Measurements from ENCODE around the gene CD40.
"Not testable (repeated sequence)": the region's sequence is repeated elsewhere in the genome, so short reads cannot be mapped to it uniquely, and the experiment has no call there.

Gene CD40

GRCh38 chr20:46091622-46092535 is 26.2 kb upstream of the CD40 start:
- in situ Hi-C loops (cut with HindIII; ENCODE audit: low sequenced_read_pairs), result not testable (repeated sequence)

- in situ Hi-C loops (cut with HindIII; ENCODE audit: low sequenced_read_pairs), result no loop called here
These were observed 24.6 kb upstream of the CD40 start for GRCh38 chr20:46093531-46093930.

GRCh38 chr20:46099491-46100287 is 18.4 kb upstream of the CD40 start:
- in situ Hi-C loops (cut with HindIII; ENCODE audit: low sequenced_read_pairs), result no loop called here

GRCh38 chr20:46100444-46100843 is 17.7 kb upstream of the CD40 start:
- in situ Hi-C loops (cut with HindIII; ENCODE audit: low sequenced_read_pairs), result not testable (repeated sequence)

GRCh38 chr20:46100988-46101387 is 17.1 kb upstream of the CD40 start:
- in situ Hi-C loops (cut with HindIII; ENCODE audit: low sequenced_read_pairs), result no loop called here

- in situ Hi-C loops (cut with HindIII; ENCODE audit: low sequenced_read_pairs), result no loop called here
These were observed 16.2 kb upstream of the CD40 start for GRCh38 chr20:46101957-46102356.

GRCh38 chr20:46102940-46103339 is 15.2 kb upstream of the CD40 start:
- in situ Hi-C loops (cut with HindIII; ENCODE audit: low sequenced_read_pairs), result no loop called here

GRCh38 chr20:46104262-46104661 is 13.9 kb upstream of the CD40 start:
- in situ Hi-C loops (cut with HindIII; ENCODE audit: low sequenced_read_pairs), result no loop called here

- in situ Hi-C loops (cut with HindIII; ENCODE audit: low sequenced_read_pairs), result no loop called here
These were observed 11.1 kb upstream of the CD40 start for GRCh38 chr20:46107061-46107460.

- in situ Hi-C loops (cut with HindIII; ENCODE audit: low sequenced_read_pairs), result no loop called here
These were observed 9.7 kb upstream of the CD40 start for GRCh38 chr20:46108435-46108841.

GRCh38 chr20:46108976-46109375 is 9.1 kb upstream of the CD40 start:
- in situ Hi-C loops (cut with HindIII; ENCODE audit: low sequenced_read_pairs), result no loop called here

GRCh38 chr20:46111028-46111835 is 6.9 kb upstream of the CD40 start:
- in situ Hi-C loops (cut with HindIII; ENCODE audit: low sequenced_read_pairs), result loop anchor here (5.0 kb wide), 1 partner anchor 34 kb away; no protein-coding TSS in a partner anchor

GRCh38 chr20:46111836-46112212 is 6.3 kb upstream of the CD40 start:
- in situ Hi-C loops (cut with HindIII; ENCODE audit: low sequenced_read_pairs), result loop anchor here (5.0 kb wide), 1 partner anchor 35 kb away; no protein-coding TSS in a partner anchor

- in situ Hi-C loops (cut with HindIII; ENCODE audit: low sequenced_read_pairs), result loop anchor here (5.0 kb wide), 1 partner anchor 35 kb away; no protein-coding TSS in a partner anchor
These were observed 5.5 kb upstream of the CD40 start for GRCh38 chr20:46112430-46113112.

GRCh38 chr20:46113113-46113470 is 5.0 kb upstream of the CD40 start:
- in situ Hi-C loops (cut with HindIII; ENCODE audit: low sequenced_read_pairs), result loop anchor here (5.0 kb wide), 1 partner anchor 36 kb away; no protein-coding TSS in a partner anchor

GRCh38 chr20:46114449-46114848 is 3.7 kb upstream of the CD40 start:
- in situ Hi-C loops (cut with HindIII; ENCODE audit: low sequenced_read_pairs), result loop anchor here (5.0 kb wide), 1 partner anchor 37 kb away; no protein-coding TSS in a partner anchor

GRCh38 chr20:46118481-46119020 is 437 bp downstream of the CD40 start:
- in situ Hi-C loops (cut with HindIII; ENCODE audit: low sequenced_read_pairs), result no loop called here

- in situ Hi-C loops (cut with HindIII; ENCODE audit: low sequenced_read_pairs), result no loop called here
These were observed 973 bp downstream of the CD40 start for GRCh38 chr20:46119028-46119546.

- in situ Hi-C loops (cut with HindIII; ENCODE audit: low sequenced_read_pairs), result no loop called here
These were observed 1.4 kb downstream of the CD40 start for GRCh38 chr20:46119547-46119946.

- in situ Hi-C loops (cut with HindIII; ENCODE audit: low sequenced_read_pairs), result no loop called here
These were observed 2.0 kb downstream of the CD40 start for GRCh38 chr20:46120136-46120535.
